GM19035 (cell line): Measurements from ENCODE around the gene CPB2.

ENCODE experiments used
- ATAC-seq: cut with Tn5 transposase; IDR thresholded peaks from one replicate; pipeline ENCODE4 v1.9.1; 2021; ENCODE audit not compliant: unreplicated experiment

The CPB2 gene

DNA sequence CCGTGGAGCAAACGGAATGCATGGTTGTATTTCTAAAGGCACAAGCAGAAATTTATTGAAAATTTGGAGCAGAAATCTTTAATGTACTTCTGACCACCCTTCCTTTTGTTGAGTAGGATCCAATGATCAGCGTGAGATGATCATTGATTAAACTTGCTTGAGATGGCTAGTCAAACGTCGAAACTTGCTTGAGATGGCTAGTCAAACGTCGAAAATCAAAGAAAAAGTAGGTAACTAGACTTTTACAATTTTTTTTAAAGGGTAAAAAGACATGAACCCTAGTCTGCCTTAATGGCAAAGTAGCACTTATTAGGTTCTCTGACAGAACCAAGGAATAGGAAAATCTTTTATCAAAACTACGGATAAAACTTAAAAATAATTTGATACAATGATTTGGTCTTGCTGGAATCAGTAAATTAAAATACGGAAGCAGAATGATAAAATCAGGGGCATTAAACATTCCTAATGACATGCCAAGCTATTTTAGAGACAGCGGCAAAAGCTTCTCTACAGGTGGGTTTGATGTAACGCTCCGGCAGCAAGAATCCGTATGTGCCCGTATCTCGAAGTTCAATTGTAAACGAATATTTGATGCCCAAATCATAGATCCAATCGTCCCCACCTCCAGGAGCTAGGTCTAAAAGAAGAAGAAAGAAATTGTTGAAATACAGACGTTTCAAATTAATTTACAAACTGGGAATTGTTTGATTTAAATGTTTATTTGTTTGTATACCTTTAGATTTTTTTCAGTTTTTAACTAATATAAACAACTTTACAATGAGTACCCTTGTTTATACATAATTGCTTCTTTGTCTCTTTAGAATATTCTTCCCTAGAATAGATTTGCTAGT lies 51.4 kb downstream of the CPB2 start:
- no peak for ATAC-seq

DNA sequence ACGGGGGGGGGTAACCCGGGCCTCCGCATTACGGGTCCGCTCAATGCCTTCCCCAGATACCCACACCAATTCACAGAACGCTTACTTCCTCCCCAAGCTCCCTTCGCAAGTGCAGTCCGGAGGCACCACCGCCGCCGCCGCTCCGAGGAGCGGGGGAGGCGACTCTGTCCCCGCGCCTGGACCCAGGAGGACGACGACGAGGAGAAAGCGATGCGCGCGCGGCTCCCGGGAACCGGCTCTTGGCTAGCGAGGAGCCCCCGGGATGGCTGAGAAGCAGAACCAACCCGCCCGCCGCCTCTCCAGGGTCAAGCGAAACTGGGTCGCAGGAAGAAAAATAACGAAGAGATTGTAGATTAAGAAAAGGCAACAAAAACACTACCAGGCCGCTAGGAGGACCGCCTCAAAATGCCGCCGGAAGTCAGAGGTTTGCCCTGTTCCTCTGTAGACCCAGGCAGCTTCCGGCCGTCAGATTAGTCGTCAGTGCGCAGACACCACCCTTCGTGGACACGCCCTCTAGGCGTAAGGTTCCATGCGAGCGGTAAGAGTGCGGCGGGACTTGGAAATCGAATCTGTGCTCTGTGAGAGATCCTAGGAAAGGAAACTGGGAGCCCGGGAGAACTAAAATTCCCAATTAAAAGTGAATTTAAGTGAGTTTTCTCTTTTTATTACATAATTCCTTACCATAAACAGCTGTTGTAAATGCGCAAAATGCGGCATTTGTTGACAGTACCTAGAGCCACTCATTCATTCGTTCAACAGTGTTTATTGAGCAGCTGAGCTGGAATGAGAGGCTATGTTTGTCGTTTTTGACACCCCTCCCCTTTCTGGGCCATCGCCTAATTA lies 52.3 kb downstream of the CPB2 start, which contains the start of gene ZC3H13:
ZC3H13 (minus strand) TSS at position 428 of the 843 bp plus-strand sequence. CDS start 7,239 bp downstream, outside the sequence.
- ATAC-seq = peak; percentile 100

DNA sequence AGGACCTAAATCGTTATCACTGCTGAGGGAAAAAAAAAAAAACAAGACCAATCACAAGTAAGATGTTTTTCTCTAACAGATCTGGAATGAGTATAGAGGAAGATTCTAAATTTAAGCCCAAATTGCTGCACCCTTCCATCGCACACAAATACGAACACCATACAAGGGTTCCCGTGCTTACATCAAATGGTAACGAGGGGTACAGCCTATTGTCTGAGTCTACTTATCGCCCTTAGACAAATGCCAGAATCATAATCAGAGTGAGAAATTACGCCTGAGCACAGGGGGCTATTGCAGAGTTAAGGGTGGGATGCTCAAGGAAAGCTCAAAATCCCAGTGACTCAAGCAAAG lies 52.9 kb downstream of the CPB2 start:
- ATAC-seq = no peak

DNA sequence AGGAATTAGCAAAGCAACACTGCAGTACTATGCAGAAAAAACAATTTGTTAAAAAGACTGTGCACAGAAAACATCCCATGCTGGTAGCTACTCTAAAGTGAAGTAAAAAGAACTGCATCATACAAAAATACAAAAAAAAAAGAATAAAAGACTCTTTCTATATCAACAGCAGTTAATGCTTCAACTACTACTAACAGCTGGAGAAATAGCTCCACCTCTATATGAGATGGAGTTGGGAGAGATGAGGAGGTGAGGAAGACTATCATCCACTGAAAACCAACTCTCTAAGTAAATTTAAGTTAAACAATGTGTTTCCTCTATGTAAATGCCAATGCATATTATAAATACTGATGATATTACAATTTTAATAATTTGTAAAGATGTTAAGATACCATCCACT lies 54.1 kb downstream of the CPB2 start:
- no peak for ATAC-seq

DNA sequence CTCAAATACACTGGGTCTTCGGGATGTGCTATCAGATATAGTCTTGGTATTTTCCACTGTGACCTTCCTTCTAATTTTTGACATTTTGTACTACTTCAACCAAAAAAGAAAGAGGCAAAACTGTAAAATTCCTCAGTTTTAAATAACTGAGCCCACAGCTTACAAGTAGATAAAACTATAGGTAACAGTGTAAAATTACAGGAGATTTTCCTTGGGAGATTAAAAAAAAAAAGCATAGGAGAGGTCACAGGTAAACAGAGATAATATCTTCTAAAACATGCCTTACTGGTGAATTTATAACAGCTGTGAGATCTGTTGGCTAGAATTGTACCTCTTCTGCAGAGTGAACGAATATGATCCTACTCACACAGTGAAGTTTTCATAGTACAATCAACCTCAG lies 59.4 kb downstream of the CPB2 start:
- no peak for ATAC-seq

DNA sequence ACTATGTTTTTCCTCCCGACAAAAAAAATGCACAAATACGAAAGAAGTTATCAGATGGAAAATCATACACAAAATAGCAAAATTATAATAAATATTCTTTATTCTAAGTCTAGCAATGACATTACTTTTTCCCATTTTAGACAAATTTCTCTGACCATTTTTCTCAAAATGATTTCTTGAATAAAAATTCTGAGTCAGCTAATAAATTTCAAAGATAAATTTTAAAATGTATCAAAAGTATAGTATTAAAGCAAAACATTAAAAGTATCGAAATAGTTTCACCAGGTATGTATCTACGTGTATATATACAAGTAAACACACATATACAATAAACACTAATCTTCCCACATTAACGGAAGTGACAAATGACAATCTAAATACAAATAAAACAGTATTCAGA lies 61.2 kb downstream of the CPB2 start:
- no peak for ATAC-seq

DNA sequence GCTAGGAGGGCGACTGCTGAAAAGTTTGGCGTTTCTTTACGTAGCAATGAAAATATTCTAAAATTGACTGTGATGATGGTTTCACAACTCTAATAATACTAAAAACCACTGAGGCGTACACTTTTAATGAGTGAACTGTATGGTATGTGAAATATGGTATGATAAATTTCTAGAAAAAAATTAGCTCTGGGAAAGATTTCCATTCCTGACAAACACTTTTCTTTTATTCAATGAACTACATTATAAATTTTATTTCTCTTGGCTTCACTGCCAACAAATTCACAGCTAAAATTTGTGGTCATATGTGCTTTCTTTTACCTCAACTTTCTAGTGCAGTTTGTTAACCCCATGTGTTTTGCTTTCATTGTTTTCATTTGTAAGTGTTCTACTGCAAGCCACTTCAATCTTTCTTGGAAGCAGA lies 63.4 kb downstream of the CPB2 start:
- no peak for ATAC-seq

- ATAC-seq = no peak
These were observed 64.1 kb downstream of the CPB2 start for GRCh38 chr13:46040763-46041162.

DNA sequence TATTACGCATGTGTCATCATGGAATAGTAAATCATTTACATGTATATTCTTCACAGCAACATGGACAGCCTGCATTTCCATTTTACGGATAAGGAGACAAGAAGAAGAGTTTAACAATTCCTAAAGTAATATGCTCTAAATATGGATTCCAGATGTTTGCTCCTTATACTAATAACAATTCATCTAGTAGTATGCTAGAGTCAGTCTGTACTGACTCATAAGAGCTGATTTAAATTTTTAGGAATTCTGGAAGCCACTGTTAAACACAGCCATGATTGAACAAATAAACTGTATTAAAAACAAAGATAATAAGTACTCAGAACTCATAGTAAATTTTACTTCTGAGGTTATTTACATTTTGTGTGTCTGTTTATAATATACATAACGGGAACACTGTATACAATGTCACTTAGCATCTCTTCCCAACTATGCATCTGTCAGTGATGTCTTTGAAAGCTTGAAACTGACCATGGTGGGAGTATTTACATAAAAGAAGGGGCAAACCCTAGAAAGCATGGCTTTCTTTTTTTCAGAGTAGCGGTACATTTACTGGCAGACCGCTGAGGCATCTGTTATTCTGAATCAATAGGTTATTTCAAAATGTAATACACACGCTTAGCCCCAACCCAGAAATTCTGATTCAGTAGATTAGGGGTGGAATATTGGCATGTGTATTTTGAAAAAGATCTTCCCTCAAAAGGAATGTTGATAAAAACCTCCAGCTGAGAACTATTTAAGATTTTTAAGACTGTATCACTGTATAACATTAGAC lies 65.2 kb downstream of the CPB2 start:
- no peak for ATAC-seq

GRCh38 chr13:46038296-46038695 lies 66.5 kb downstream of the CPB2 start:
- ATAC-seq = no peak

DNA sequence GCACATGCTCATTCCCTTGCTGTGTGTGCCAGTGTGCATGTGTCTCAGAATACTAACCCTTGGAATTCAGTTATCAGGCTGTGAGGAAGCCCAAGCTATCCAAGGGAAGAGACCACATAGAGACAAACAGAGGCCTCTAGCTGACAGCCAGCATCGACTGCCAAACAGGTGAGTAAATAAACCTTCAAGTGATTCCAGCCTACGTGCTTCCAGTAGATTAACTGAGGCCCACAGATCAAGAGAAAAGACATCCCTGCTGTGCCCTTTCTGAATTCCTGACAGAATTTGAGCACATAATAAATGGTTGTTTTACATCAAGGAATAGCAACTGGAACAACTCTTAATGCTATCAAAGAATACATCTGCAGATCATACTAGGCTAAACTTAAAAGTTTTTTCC lies 69.8 kb downstream of the CPB2 start:
- no peak for ATAC-seq

DNA sequence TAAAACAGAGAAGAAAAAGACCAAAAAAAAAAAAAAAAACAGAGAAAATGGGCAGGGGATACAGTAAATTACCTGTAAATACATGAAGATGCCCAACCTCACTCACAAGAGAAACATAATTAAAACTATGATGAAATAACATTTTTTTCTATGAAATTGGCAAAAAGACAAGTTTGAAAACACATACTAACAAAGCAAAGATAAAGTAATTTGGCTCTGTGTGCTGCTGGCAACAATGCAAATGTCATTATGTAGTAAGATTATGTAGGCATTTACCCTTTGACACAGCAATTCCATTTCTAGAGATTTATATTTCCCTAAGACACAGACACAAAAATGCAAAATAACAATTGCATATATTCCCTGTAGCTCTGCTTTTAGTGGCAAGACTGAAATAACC lies 72.5 kb downstream of the CPB2 start:
- ATAC-seq = no peak

GRCh38 chr13:46031581-46032263 lies 73.1 kb downstream of the CPB2 start:
- no peak for ATAC-seq

- ATAC-seq = no peak
These were observed 79.7 kb downstream of the CPB2 start for GRCh38 chr13:46025157-46025556.

- ATAC-seq = no peak
These were observed 82.4 kb downstream of the CPB2 start for GRCh38 chr13:46022481-46022880.

DNA sequence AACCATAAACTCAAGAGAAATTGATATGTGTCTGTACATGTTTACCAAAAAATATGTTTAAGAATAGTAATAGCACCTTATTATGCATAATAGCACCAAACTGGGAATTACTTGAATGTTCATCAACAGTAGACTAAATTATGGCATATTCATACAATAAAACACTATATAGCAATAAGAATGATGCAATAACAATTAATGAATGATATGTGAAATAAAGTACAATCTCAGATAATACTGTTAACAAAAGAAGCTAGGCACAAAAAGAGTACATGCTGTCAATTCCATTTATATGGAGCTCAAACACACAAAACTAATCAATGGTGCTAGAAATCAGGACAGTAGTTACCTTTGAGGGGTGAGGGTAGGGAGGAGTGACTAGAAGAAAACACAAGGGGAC lies 88.6 kb downstream of the CPB2 start:
- no peak for ATAC-seq

DNA sequence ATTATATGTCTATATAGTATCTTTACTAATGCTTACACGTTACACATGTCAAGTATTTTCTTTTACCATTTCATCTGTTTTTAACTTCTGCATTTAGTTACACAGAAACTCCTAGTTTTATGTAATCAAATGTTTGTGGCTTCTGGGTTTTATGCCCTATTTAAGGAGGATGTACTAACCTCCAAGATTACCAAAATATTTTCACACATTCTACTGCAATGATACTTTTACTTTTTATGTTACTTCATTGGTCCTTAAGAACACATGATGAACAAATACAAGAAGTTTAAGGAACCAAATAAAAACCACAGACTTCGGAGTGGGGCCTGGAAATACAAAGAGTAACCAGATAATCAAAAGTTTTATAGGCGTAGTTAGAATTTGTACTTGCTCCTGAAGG lies 89.5 kb downstream of the CPB2 start:
- no peak for ATAC-seq

- ATAC-seq = no peak
These were observed 92.4 kb downstream of the CPB2 start for GRCh38 chr13:46012404-46012803.

DNA sequence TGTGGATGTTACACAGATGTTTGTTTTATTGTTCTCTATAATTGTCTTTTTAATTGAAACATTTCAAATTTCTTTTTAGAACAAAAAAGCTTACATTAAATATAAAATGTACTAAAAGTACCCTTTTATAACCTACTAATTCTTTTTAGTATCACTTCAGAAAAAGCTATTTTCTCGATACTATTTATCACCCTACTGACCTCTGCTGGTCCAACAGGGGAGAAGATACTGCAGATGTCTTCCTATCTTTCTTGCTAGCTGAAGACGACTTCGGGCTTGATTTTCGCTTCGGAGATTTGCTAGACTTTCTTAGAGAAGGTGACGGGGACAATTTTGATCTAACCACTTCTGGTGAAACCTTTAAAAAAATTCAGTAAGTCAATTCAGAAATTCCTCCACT lies 94.7 kb downstream of the CPB2 start:
- ATAC-seq = no peak

DNA sequence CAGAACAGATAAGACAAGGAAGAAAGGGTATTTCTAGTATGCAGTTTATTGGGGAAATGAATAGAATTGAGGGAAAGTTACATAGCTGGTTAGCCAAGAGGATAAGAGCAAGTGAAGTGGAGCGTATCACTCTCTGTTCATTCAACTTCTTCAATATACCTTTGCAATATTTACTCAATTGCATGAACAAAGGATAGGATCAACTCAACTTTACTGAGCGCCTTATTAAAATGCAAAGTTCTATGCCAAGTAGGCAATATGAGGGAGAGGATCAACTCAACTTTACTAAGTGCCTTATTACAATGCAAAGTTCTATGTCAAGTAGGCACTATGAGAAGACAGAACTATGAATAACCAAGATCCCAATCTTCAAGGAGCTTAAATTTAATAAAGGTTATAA lies 96.2 kb downstream of the CPB2 start:
- no peak for ATAC-seq
